ENCODE data around the gene ARMC8. TPM values are rescaled to one million over a fixed set of nuclear protein-coding genes. Genes with fewer than 3 reads are reported as not detected.

ARMC8 gene
- total RNA-seq, 1 experiment from 2014 or later: 80.9 TPM

- CTCF ChIA-PET: no interaction called here
- no TSS peak for BruUV-seq (replicated peaks)
Observed at GRCh38 chr3:138238711-138239110, 51.6 kb downstream of the ARMC8 start.

DNA sequence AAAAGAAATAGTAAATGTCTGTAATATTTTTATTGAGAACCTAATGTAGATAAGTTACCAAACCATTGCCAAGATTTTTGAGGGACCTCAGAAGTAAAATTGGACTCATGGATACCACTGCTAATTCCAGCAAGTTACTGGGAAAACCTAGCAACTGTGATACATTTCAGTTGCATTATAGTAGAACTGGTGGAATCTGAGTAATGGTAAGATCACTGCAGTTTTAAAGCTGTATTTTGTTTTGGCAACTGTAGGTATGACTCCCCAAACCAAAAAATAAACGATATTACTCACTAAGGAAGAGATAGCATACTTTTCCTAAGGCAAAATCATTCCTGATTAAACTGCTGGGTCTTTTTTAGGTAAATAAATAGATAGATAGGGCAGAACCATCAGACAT, 54.0 kb downstream of the ARMC8 start:
- DNase-seq: no peak
- no peak overlapping the region for H3K4me3 Mint-ChIP-seq (ENCODE audit: low read depth, unreplicated experiment)
- no TSS peak for BruUV-seq (replicated peaks)
- H3K9me3 Mint-ChIP-seq (ENCODE audit: low read depth, unreplicated experiment): no peaks in the 10 kb centered on the region
- peaks cover 23% of the 10 kb centered on the region for H3K36me3 Mint-ChIP-seq (ENCODE audit: insufficient read depth, unreplicated experiment)
- intact Hi-C loops (cut with micrococcal nuclease; ENCODE audit: unreplicated experiment): no loop called here
- CTCF ChIA-PET: no interaction called here
- no peaks in the 10 kb centered on the region for H3K27me3 Mint-ChIP-seq (ENCODE audit: unreplicated experiment)
- H3K27ac Mint-ChIP-seq (ENCODE audit: unreplicated experiment): no peak overlapping the region
- no peak for TF ChIP-seq CTCF (IDR thresholded peaks at IDR 0.05; ENCODE audit: unreplicated experiment)
- no peaks in the 10 kb centered on the region for H3K4me1 Mint-ChIP-seq (ENCODE audit: low read depth, unreplicated experiment)

More at GRCh38 chr3:138238711-138239110, 51.6 kb downstream of the ARMC8 start:
- Mint-ChIP-seq H3K4me3 (ENCODE audit: low read depth, unreplicated experiment) (no peak overlapping the region), H3K36me3 (ENCODE audit: insufficient read depth, unreplicated experiment) (peaks cover 22% of the 10 kb centered on the region), H3K27ac (ENCODE audit: unreplicated experiment) (no peak overlapping the region), H3K9me3 (ENCODE audit: low read depth, unreplicated experiment) (no peaks in the 10 kb centered on the region), H3K4me1 (ENCODE audit: low read depth, unreplicated experiment) (no peaks in the 10 kb centered on the region), H3K27me3 (ENCODE audit: unreplicated experiment) (no peaks in the 10 kb centered on the region)
- DNase-seq: no peak
- intact Hi-C loops (cut with micrococcal nuclease; ENCODE audit: unreplicated experiment): no loop called here
- TF ChIP-seq CTCF (IDR thresholded peaks at IDR 0.05; ENCODE audit: unreplicated experiment): no peak

GRCh38 chr3:138241676-138242075, 54.6 kb downstream of the ARMC8 start:
- no peak for TF ChIP-seq CTCF (IDR thresholded peaks at IDR 0.05; ENCODE audit: unreplicated experiment)
- Mint-ChIP-seq H3K27me3 (ENCODE audit: unreplicated experiment) (no peaks in the 10 kb centered on the region), H3K36me3 (ENCODE audit: insufficient read depth, unreplicated experiment) (peaks cover 18% of the 10 kb centered on the region), H3K27ac (ENCODE audit: unreplicated experiment) (no peak overlapping the region), H3K9me3 (ENCODE audit: low read depth, unreplicated experiment) (no peaks in the 10 kb centered on the region), H3K4me1 (ENCODE audit: low read depth, unreplicated experiment) (no peaks in the 10 kb centered on the region), H3K4me3 (ENCODE audit: low read depth, unreplicated experiment) (no peak overlapping the region)
- intact Hi-C loops (cut with micrococcal nuclease; ENCODE audit: unreplicated experiment): no loop called here
- DNase-seq: no peak
- CTCF ChIA-PET: interaction anchor here (0.8 kb wide), 1 partner anchor 17 kb away, joined by 11 read pairs; no protein-coding TSS in a partner anchor
- no TSS peak for BruUV-seq (replicated peaks)

- no TSS peak for BruUV-seq (replicated peaks)
- H3K27ac Mint-ChIP-seq (ENCODE audit: unreplicated experiment): no peak overlapping the region
- no peaks in the 10 kb centered on the region for H3K9me3 Mint-ChIP-seq (ENCODE audit: low read depth, unreplicated experiment)
- H3K27me3 Mint-ChIP-seq (ENCODE audit: unreplicated experiment): no peaks in the 10 kb centered on the region
- intact Hi-C loops (cut with micrococcal nuclease; ENCODE audit: unreplicated experiment): no loop called here
- peaks cover 15% of the 10 kb centered on the region for H3K36me3 Mint-ChIP-seq (ENCODE audit: insufficient read depth, unreplicated experiment)
- CTCF ChIA-PET: no interaction called here
- no peak for TF ChIP-seq CTCF (IDR thresholded peaks at IDR 0.05; ENCODE audit: unreplicated experiment)
- H3K4me3 Mint-ChIP-seq (ENCODE audit: low read depth, unreplicated experiment): no peak overlapping the region
- H3K4me1 Mint-ChIP-seq (ENCODE audit: low read depth, unreplicated experiment): no peaks in the 10 kb centered on the region
- DNase-seq: no peak
Observed at GRCh38 chr3:138242466-138242865, 55.4 kb downstream of the ARMC8 start.

All from Calu3 (cell line).